Measurements from ENCODE around the gene GSTM2.
A peak's percentile ranks its signal among the peaks of the same experiment; 100 is the strongest.

DNA sequence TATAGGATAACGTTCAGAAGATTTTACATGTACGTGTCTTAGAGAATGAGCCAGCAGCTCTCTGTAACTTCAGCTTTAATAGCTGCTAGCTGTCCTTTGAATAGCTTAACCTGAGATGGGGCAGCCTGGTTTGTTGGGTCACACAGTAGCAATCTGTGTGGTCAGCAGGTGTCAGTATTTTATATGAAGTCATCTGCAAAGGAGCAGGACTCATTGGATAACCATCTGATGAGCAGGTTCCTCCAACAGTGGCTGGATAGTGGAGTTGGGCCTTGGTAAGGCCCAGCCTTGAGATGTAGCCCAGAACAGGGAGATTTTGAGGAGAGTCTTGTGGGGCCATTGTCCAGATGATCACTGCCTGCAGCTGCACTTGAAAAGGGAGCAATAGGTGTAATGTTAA, 50.6 kb downstream of the GSTM2 start:
- TF ChIP-seq, protein P1, sequence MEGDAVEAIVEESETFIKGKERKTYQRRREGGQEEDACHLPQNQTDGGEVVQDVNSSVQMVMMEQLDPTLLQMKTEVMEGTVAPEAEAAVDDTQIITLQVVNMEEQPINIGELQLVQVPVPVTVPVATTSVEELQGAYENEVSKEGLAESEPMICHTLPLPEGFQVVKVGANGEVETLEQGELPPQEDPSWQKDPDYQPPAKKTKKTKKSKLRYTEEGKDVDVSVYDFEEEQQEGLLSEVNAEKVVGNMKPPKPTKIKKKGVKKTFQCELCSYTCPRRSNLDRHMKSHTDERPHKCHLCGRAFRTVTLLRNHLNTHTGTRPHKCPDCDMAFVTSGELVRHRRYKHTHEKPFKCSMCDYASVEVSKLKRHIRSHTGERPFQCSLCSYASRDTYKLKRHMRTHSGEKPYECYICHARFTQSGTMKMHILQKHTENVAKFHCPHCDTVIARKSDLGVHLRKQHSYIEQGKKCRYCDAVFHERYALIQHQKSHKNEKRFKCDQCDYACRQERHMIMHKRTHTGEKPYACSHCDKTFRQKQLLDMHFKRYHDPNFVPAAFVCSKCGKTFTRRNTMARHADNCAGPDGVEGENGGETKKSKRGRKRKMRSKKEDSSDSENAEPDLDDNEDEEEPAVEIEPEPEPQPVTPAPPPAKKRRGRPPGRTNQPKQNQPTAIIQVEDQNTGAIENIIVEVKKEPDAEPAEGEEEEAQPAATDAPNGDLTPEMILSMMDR (conservative IDR thresholded peaks at IDR 0.05): peak; percentile 25; the same call in 1 of the 2 replicates
- no peak for TF ChIP-seq EZH2 (IDR thresholded peaks at IDR 0.05; ENCODE audit: low read depth)
